Heart left ventricle (tissue), 16 donors: ENCODE measurements around the gene SAP30BP. TPM values are rescaled to one million over a fixed set of nuclear protein-coding genes. Genes with fewer than 3 reads are reported as not detected.

Experiments used
- ATAC-seq, 4 donors: fragments of 200-7000 bp; cut with Tn5 transposase; one replicate each; pipeline ENCODE4 v1.9.1; 2020 to 2022; ENCODE audit warnings: moderate library complexity in 4 of 4, mild to moderate bottlenecking in 3 of 4, moderate number of reproducible peaks in 1 of 4
- DNase-seq, 5 donors: peaks; one replicate each; pipeline ENCODE4 v3.0.0-alpha.2; 2020
- H3K27ac ChIP-seq, 12 donors: fragments of 200-600 bp; sonication (generic) in 4 of 12; one replicate each; pipeline versions ENCODE4 v1.5.0 to v1.8.0; 2016 to 2022; ENCODE audit warnings: mild to moderate bottlenecking in 2 of 12
- H3K27me3 ChIP-seq, 9 donors: fragments of 200-600 bp; sonication (generic) in 2 of 9; one replicate each; pipeline versions ENCODE4 v1.5.1 to v1.8.0; 2016 to 2022; ENCODE audit warnings: mild to moderate bottlenecking in 3 of 9
- H3K36me3 ChIP-seq, 9 donors: fragments of 200-600 bp; sonication (generic) in 2 of 9; one replicate each; pipeline versions ENCODE4 v1.5.0 to v1.8.0; 2018 to 2022; ENCODE audit warnings: mild to moderate bottlenecking in 2 of 9
- H3K4me1 ChIP-seq, 12 donors: fragments of 200-600 bp; sonication (generic) in 4 of 12; one replicate each; pipeline versions ENCODE4 v1.5.0 to v1.8.0; 2016 to 2022; ENCODE audit warnings: mild to moderate bottlenecking in 3 of 12
- H3K4me3 ChIP-seq, 12 donors: fragments of 200-600 bp; sonication (generic) in 4 of 12; one replicate each; pipeline versions ENCODE4 v1.5.0 to v1.8.0; 2017 to 2022; ENCODE audit warnings: mild to moderate bottlenecking in 9 of 12, moderate library complexity in 4 of 12
- H3K9me3 ChIP-seq, 12 donors: fragments of 200-600 bp; sonication (generic) in 4 of 12; one replicate each; pipeline versions ENCODE4 v1.5.0 to v1.8.0; 2016 to 2022; ENCODE audit warnings: mild to moderate bottlenecking in 1 of 12
- POLR2A ChIP-seq, 2 donors: fragments of 450-650 bp; IDR thresholded peaks; one replicate each; pipeline ENCODE4 v1.6.1; 2017; ENCODE audit warnings: antibody characterized with exemption in 2 of 2, mild to moderate bottlenecking in 2 of 2, moderate library complexity in 2 of 2
- WGBS, 4 donors: extraction: QIAGEN DNeasy Blood & Tissue Kit in 2 of 4; methylation state at CpG; one replicate each; pipeline versions ENCODE4 v1.1.5 to v1.1.7; 2013 to 2018; 5-methylcytosine and 5-hydroxymethylcytosine counted together
- intact Hi-C, 10 donors: fragments of 100-400 bp; cut with DNase I; formaldehyde crosslinking; loops; one replicate each; pipeline versions ENCODE4 v1.11.1 to v1.14.2; 2022
- polyA plus RNA-seq, 2 donors: library from polyadenylated mRNA; stranded (reverse); fragments of 200-250 nt; gene quantifications; one replicate each; pipeline ENCODE4 v1.2.3, GENCODE V29; 2013
- total RNA-seq, 9 donors: library from RNA; depleted of rRNA in 2 of 9; stranded (reverse); fragments of >200 nt in 2 of 9; fragmentation: NEBNext Ultra II Directional in 3 of 9; extraction: Animal tissue kit (Norgen Biotek cat#: 25700) in 3 of 9; gene quantifications; one replicate each; pipeline versions ENCODE4 v1.1.0 to v1.2.4, GENCODE V29; 2016 to 2023
- TF ChIP-seq, protein P1 (sequence below), 12 donors: fragments of 200-600 bp; sonication (generic) in 4 of 12; IDR thresholded peaks; one replicate each; pipeline versions ENCODE4 v1.5.0 to v1.8.0; 2018 to 2022; ENCODE audit warnings: antibody characterized with exemption in 12 of 12, mild to moderate bottlenecking in 5 of 12
- donor health status: ischemic (EF 13 %, LVEDD 7.1; RV severe dilation, severe dysfunction).
- donor health status: healthy with polysubstance abuse.
- donor health status: DM: no; HTN: yes; CAD: no.
- donor health status: DM: no; HTN: no; CAD: no.
- donor health status: ischemic (EF 25% LVEDD 6.9; RV normal size, moderate dysfunction).
- donor health status: ischemic (EF 25% LVEDD 5.7; RV mildly dilated, moderate dysfunction).
- donor health status: healthy.
- donor health status: DM: yes; HTN: yes; CAD: no.
- donor health status: ischemic (EF 35%, LVEDD 5.7; RV mildly dilated, moderate dysfunction).
- donor health status: nonischemic (EF 11% LVEDD 7.7; RV severe dilation, severe dysfunction).
- donor health status: DM: yes; HTN: yes; CAD: no.
- donor health status: PGD.
- donor health status: ischemic (EF 29% LVEDD 5.4; RV normal size, mild dysfunction).
- donor health status: nonischemic (EF 23%, LVEDD 6.1; RV moderate dilation, normal function).

Gene SAP30BP
- total and polyA plus RNA-seq, 11 donors: 40.9 to 121 (median 54.6) TPM

DNA sequence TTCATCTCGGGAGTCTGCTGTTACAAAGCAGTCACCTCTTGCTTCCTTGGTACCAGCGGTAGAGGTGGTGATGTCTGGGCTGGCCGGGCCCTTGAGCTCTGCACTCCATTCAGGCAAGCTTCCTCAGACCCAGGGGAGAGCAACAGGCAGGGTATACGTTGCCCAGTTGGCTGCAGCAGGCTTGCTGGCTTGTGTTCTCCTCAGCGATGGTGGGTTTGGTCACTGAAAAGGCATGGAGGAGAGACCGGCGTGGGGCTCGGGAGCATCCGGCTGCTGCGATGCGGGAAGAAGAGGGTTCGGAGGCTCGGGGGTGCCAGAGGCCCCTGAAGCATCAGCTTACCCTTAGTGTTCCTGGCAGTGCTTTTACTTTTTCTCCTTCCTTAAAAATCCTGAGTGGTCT, 25.8 kb downstream of the SAP30BP start:
- peak overlapping the region; percentile 80 to 97 (median 88) for H3K27ac ChIP-seq
- 73 to 82% (median 77%) methylated on average over 13 of the region's 13 CpGs for WGBS, 4 donors

DNA sequence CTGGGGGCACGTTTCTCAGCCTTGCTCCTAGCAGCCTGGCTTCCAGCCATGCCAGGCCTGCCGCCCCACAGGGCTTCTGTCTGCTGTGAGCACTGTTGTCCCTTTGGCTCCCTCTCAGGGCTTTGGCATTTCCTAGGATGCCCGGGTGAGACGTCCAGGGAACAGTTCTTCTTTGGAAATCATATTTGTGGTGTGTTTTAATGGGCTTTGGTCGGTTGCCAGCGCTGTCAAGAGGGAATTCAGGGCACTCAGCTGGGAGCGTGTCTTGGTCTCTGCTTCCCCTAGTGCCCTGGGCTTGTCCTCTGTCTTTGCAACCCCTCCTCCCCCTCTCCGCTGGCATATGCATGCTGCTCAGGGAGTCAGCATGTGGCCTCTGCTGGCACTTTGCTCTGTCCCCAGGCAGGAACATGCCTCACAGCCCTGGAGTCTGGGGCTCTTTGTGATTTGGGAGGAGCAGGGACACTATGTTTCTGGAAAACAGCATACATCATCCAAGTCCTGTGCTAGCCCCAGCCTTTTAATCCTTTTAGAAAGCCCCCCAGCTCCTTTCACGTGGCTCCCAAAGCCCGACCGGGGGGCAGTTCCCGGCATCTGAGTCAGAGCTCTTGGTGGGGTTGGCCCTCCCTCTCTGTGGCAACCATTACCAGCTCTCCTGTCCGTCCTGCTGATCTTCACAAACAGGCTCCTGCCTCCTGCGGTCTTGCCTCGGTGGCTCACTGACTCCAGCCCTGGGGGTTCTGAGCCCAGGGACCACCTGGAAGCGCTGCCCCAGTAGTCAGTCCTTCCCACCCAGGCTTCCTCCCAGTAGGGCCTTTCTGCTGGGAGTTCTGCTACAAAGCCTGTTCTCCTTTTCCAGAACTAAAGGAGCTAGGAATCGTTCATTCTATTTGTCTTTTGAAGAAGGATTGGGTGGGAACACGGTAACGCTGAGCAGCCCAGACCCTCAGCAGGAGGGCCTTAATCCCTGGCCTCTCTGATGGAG, 26.7 kb downstream of the SAP30BP start:
- 45 to 59% (median 48%) methylated on average over 19 of the region's 19 CpGs for WGBS, 4 donors
- TF ChIP-seq, protein P1, sequence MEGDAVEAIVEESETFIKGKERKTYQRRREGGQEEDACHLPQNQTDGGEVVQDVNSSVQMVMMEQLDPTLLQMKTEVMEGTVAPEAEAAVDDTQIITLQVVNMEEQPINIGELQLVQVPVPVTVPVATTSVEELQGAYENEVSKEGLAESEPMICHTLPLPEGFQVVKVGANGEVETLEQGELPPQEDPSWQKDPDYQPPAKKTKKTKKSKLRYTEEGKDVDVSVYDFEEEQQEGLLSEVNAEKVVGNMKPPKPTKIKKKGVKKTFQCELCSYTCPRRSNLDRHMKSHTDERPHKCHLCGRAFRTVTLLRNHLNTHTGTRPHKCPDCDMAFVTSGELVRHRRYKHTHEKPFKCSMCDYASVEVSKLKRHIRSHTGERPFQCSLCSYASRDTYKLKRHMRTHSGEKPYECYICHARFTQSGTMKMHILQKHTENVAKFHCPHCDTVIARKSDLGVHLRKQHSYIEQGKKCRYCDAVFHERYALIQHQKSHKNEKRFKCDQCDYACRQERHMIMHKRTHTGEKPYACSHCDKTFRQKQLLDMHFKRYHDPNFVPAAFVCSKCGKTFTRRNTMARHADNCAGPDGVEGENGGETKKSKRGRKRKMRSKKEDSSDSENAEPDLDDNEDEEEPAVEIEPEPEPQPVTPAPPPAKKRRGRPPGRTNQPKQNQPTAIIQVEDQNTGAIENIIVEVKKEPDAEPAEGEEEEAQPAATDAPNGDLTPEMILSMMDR (IDR thresholded peaks at IDR 0.05): peak in 1 of 12 donors; percentile 17
- no peak for TF ChIP-seq POLR2A (IDR thresholded peaks at IDR 0.05)
- Histone ChIP-seq H3K36me3 (peaks cover 0 to 70% (median 25%) of the 10 kb centered on the region in 9 donors), H3K27ac (peak overlapping the region; percentile 80 to 97 (median 88)), H3K27me3 (no peaks in the 10 kb centered on the region), H3K9me3 (no peaks in the 10 kb centered on the region), H3K4me1 (peaks cover 6 to 87% (median 66%) of the 10 kb centered on the region in 12 donors), H3K4me3 (no peak overlapping the region)
- ATAC-seq: peak; percentile 84 to 91 (median 88)
- intact Hi-C loops: no loop called here
- DNase-seq: peak; percentile 72 to 95 (median 76)

More for the DNA sequence above, 25.8 kb downstream of the SAP30BP start:
- ATAC-seq: no peak
- Histone ChIP-seq H3K4me1 (peaks cover 9 to 88% (median 67%) of the 10 kb centered on the region in 12 donors), H3K36me3 (peaks cover 0 to 70% (median 25%) of the 10 kb centered on the region in 9 donors), H3K9me3 (no peaks in the 10 kb centered on the region), H3K27me3 (no peaks in the 10 kb centered on the region), H3K4me3 (no peak overlapping the region)
- intact Hi-C loops: no loop called here
- TF ChIP-seq, protein P1 (IDR thresholded peaks at IDR 0.05): no peak
- TF ChIP-seq POLR2A (IDR thresholded peaks at IDR 0.05): no peak
- peak in 1 of 5 donors; percentile 2 for DNase-seq

DNA sequence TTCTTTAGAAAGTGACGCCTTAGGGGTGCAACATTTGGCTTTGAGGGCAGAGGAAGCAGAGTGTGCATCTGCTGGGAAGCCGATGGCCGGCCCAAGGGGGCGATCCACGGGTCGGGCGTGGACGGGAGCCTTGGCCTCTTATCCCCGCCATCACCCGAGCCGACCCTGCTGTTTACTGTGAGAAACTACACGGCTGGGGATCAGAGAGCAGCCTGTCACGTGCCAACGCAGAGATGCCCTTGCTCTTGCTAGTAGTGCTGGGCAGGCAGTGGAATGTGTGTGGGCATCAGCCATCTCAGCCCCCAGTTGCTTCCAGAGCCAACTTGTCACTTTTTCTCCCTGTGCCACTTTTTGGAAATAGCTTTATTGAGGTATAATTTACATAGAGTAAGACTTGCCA, 27.4 kb downstream of the SAP30BP start:
- Histone ChIP-seq H3K9me3 (no peaks in the 10 kb centered on the region), H3K36me3 (peaks cover 0 to 72% (median 26%) of the 10 kb centered on the region in 9 donors), H3K4me1 (peaks cover 6 to 87% (median 62%) of the 10 kb centered on the region in 12 donors), H3K27me3 (no peaks in the 10 kb centered on the region), H3K27ac (peak overlapping the region; percentile 80 to 97 (median 88)), H3K4me3 (no peak overlapping the region)
- TF ChIP-seq, protein P1 (IDR thresholded peaks at IDR 0.05): no peak
- TF ChIP-seq POLR2A (IDR thresholded peaks at IDR 0.05): no peak
- DNase-seq (peak in 2 of 5 donors; percentile 42 to 48), ATAC-seq (peak in 2 of 4 donors; percentile 19 to 44)
- intact Hi-C loops: no loop called here
- WGBS, 4 donors: 46 to 84% (median 63%) methylated on average over 13 to 14 of the region's 14 CpGs
